Keratinocyte (primary cell): ENCODE data around the gene UBQLN3.

Source experiments
- EZH2 ChIP-seq: IDR thresholded peaks from one replicate; pipeline ENCODE4 v1.6.1; 2012; ENCODE audit warnings: inconsistent platforms, mild to moderate bottlenecking, low read length, moderate library complexity
- TF ChIP-seq, protein P1 (sequence below), 3 experiments: IDR thresholded peaks in 1 of 3; conservative IDR thresholded peaks in 1 of 3; optimal IDR thresholded peaks in 1 of 3; 2 replicates in 2 of 3; 3 replicates in 1 of 3; pipeline versions ENCODE3 to v1.5.1; 2011; ENCODE audit warnings: low read length in 3 of 3, mild to moderate bottlenecking in 3 of 3, moderate library complexity in 2 of 3, control low read depth in 1 of 3, inconsistent platforms in 1 of 3; ENCODE audit not compliant: insufficient read depth in 2 of 3; ENCODE audit errors: extremely low read depth in 1 of 3

DNA sequence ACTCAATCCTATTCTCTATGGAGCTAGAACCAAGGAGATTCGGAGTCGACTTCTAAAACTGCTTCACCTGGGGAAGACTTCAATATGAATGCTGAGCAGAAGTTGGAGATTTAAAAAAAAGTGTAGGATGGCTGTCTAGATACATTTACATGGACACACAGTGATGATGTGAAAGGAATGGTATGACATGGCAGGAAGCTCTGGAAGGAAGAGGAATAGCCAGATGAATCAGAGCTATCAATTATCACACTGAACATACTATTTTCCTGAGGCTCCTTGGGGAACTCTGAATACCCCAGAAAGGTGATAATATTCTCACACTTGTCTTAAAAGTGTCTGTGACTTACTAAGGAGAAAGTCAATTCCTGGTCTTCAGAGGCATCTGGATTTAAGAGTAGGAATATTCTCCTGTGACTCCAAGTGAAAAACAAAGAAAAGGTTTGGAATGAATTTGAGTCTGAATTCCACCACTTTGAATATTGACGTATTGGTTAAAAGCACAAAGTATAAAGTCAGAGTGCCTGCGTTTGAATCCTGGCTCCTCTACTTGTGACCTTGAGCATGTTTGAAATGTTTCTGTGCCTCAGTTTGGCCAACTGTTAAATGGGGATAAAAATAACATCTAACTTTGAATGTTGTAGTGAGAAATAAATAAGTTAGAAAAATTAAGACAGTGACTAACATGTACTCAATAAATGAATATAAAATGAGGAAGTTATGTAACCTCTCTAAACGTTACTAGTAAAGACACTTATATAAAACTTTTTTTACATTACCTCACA, 20.0 kb downstream of the UBQLN3 start:
- TF ChIP-seq, protein P1, sequence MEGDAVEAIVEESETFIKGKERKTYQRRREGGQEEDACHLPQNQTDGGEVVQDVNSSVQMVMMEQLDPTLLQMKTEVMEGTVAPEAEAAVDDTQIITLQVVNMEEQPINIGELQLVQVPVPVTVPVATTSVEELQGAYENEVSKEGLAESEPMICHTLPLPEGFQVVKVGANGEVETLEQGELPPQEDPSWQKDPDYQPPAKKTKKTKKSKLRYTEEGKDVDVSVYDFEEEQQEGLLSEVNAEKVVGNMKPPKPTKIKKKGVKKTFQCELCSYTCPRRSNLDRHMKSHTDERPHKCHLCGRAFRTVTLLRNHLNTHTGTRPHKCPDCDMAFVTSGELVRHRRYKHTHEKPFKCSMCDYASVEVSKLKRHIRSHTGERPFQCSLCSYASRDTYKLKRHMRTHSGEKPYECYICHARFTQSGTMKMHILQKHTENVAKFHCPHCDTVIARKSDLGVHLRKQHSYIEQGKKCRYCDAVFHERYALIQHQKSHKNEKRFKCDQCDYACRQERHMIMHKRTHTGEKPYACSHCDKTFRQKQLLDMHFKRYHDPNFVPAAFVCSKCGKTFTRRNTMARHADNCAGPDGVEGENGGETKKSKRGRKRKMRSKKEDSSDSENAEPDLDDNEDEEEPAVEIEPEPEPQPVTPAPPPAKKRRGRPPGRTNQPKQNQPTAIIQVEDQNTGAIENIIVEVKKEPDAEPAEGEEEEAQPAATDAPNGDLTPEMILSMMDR (optimal IDR thresholded peaks at IDR 0.05 in 1 of 3, IDR thresholded peaks at IDR 0.05 in 1 of 3, conservative IDR thresholded peaks at IDR 0.05 in 1 of 3; ENCODE audit: extremely low read depth in 1 of 3, insufficient read depth in 2 of 3, low read length in 3 of 3): no peak
- no peak for TF ChIP-seq EZH2
